B cell (primary cell): ENCODE results near the gene ATP5F1A.

Experiments used
- EZH2 ChIP-seq: IDR thresholded peaks from 2 replicates; pipeline ENCODE4 v1.6.1; 2012; ENCODE audit warnings: borderline replicate concordance, low read depth, mild to moderate bottlenecking, moderate library complexity, low read length; ENCODE audit not compliant: insufficient read depth, poor library complexity, severe bottlenecking
- TF ChIP-seq, protein P1 (sequence below): fragments of 200-600 bp; IDR thresholded peaks from one replicate; pipeline ENCODE4 v1.8.0; 2022; ENCODE audit warnings: antibody characterized with exemption, mild to moderate bottlenecking

DNA sequence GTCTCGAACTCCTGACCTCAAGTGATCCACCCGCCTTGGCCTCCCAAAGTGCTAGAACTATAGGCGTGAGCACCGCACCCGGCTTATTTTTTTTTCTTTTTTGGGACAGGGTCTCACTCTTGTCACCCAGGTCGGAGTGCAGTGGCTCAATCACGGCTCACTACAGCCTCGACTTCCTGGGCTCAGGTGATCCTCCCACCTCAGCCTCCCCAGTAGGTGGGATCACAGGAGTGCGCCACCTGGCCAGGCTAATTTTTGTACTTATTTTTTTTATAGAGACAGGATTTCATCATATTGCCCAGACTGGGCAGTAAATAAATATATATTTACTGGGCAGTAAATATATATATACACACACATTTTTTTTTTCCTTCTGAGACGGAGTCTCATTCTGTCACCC is 2.6 kb downstream of the ATP5F1A start:
- TF ChIP-seq, protein P1, sequence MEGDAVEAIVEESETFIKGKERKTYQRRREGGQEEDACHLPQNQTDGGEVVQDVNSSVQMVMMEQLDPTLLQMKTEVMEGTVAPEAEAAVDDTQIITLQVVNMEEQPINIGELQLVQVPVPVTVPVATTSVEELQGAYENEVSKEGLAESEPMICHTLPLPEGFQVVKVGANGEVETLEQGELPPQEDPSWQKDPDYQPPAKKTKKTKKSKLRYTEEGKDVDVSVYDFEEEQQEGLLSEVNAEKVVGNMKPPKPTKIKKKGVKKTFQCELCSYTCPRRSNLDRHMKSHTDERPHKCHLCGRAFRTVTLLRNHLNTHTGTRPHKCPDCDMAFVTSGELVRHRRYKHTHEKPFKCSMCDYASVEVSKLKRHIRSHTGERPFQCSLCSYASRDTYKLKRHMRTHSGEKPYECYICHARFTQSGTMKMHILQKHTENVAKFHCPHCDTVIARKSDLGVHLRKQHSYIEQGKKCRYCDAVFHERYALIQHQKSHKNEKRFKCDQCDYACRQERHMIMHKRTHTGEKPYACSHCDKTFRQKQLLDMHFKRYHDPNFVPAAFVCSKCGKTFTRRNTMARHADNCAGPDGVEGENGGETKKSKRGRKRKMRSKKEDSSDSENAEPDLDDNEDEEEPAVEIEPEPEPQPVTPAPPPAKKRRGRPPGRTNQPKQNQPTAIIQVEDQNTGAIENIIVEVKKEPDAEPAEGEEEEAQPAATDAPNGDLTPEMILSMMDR = no peak
- no peak for TF ChIP-seq EZH2
